Smooth muscle cell (in vitro differentiated cells): ENCODE measurements around the gene THRAP3. TPM values are rescaled to one million over a fixed set of nuclear protein-coding genes. Genes with fewer than 3 reads are reported as not detected.
"Not testable (repeated sequence)": the region's sequence is repeated elsewhere in the genome, so short reads cannot be mapped to it uniquely, and the experiment has no call there.

Source experiments
- DNase-seq: peaks from one replicate; lab custom pipeline; 2025; ENCODE audit not compliant: unreplicated experiment; lab: John Stamatoyannopoulos, UW
- H2AFZ ChIP-seq: fragments of 200-600 bp; sonication (generic); 2 replicates; pipeline ENCODE4 v1.6.0; 2016; ENCODE audit warnings: antibody characterized with exemption, low read depth, mild to moderate bottlenecking
- H3F3A ChIP-seq: fragments of 200-600 bp; sonication (generic); 2 replicates; pipeline ENCODE4 v1.6.0; 2017; ENCODE audit warnings: antibody characterized with exemption, low read depth
- H3K27ac ChIP-seq: fragments of 200-600 bp; sonication (generic); 2 replicates; pipeline ENCODE4 v1.5.1; 2016; ENCODE audit warnings: low read depth, mild to moderate bottlenecking
- H3K27me3 ChIP-seq: fragments of 200-600 bp; sonication (generic); 2 replicates; pipeline ENCODE4 v1.6.1; 2016; ENCODE audit warnings: low read depth, mild to moderate bottlenecking
- H3K36me3 ChIP-seq: fragments of 200-600 bp; sonication (generic); 2 replicates; pipeline ENCODE4 v1.5.1; 2016; ENCODE audit warnings: low read depth
- H3K4me1 ChIP-seq: fragments of 200-600 bp; sonication (generic); 2 replicates; pipeline ENCODE4 v1.5.1; 2016; ENCODE audit warnings: low read depth
- H3K4me2 ChIP-seq: fragments of 200-600 bp; sonication (generic); 2 replicates; pipeline ENCODE4 v1.6.0; 2016; ENCODE audit warnings: mild to moderate bottlenecking
- H3K4me3 ChIP-seq: fragments of 200-600 bp; sonication (generic); 2 replicates; pipeline ENCODE4 v1.5.1; 2016; ENCODE audit warnings: mild to moderate bottlenecking
- H3K79me2 ChIP-seq: fragments of 200-600 bp; sonication (generic); 2 replicates; pipeline ENCODE4 v1.6.0; 2016; ENCODE audit warnings: low read depth, mild to moderate bottlenecking
- H3K9ac ChIP-seq: fragments of 200-600 bp; sonication (generic); 2 replicates; pipeline ENCODE4 v1.6.0; 2016; ENCODE audit warnings: low read depth
- H3K9me3 ChIP-seq: fragments of 200-600 bp; sonication (generic); replicated peaks from 2 replicates; pipeline ENCODE4 v1.5.1; 2016; ENCODE audit warnings: low read depth
- H4K20me1 ChIP-seq: fragments of 200-600 bp; sonication (generic); 2 replicates; pipeline ENCODE4 v1.6.0; 2016; ENCODE audit warnings: low read depth
- CTCF ChIP-seq: fragments of 200-600 bp; sonication (generic); IDR thresholded peaks from 2 replicates; pipeline ENCODE4 v1.5.1; 2017; ENCODE audit warnings: borderline replicate concordance, mild to moderate bottlenecking, antibody characterized with exemption; ENCODE audit not compliant: insufficient read depth, poor library complexity, severe bottlenecking
- WGBS: methylation state at CpG from one replicate; pipeline ENCODE4 v1.1.7; 2016; ENCODE audit warnings: low lambda C conversion rate; 5-methylcytosine and 5-hydroxymethylcytosine counted together
- polyA plus RNA-seq: library from polyadenylated mRNA; unstranded; fragments of >200 nt; fragmentation: Nextera tagmentation; extraction: Ambion mirVana; gene quantifications from 2 replicates; pipeline ENCODE4 v1.2.1, GENCODE V29; 2016
- total RNA-seq: library from RNA; depleted of rRNA; stranded (reverse); fragments of >200 nt; gene quantifications from 2 replicates; pipeline ENCODE4 v1.2.3, GENCODE V29; 2014

THRAP3 gene
- total and polyA plus RNA-seq, 2 experiments from 2014 or later: 45.1 to 60.5 TPM

GRCh38 chr1:36211841-36212240 is 12.4 kb upstream of the THRAP3 start:
- no peak overlapping the region for H3K4me3 ChIP-seq
- no peaks in the 10 kb centered on the region for H3K9me3 ChIP-seq
- H3F3A ChIP-seq: no peaks in the 10 kb centered on the region
- no peak for DNase-seq
- no peak overlapping the region for H2AFZ ChIP-seq
- H3K79me2 ChIP-seq: no peaks in the 10 kb centered on the region
- no peaks in the 10 kb centered on the region for H3K36me3 ChIP-seq
- TF ChIP-seq CTCF: no peak
- no peak overlapping the region for H3K4me2 ChIP-seq
- H4K20me1 ChIP-seq: no peaks in the 10 kb centered on the region
- no peaks in the 10 kb centered on the region for H3K4me1 ChIP-seq
- H3K27ac ChIP-seq: no peak overlapping the region
- H3K27me3 ChIP-seq: no peaks in the 10 kb centered on the region
- WGBS: 67% methylated on average over 2 of the region's 2 CpGs
- no peak overlapping the region for H3K9ac ChIP-seq

- Histone ChIP-seq H3K4me2 (no peak overlapping the region), H3K9ac (no peak overlapping the region), H3K27ac (no peak overlapping the region), H4K20me1 (no peaks in the 10 kb centered on the region), H3F3A (no peaks in the 10 kb centered on the region), H3K36me3 (no peaks in the 10 kb centered on the region), H3K4me1 (no peaks in the 10 kb centered on the region), H3K27me3 (no peaks in the 10 kb centered on the region), H3K4me3 (no peak overlapping the region), H3K79me2 (no peaks in the 10 kb centered on the region), H2AFZ (no peak overlapping the region), H3K9me3 (no peaks in the 10 kb centered on the region)
- no peak for TF ChIP-seq CTCF
- no peak for DNase-seq
- 94% methylated on average over 2 of the region's 2 CpGs for WGBS
Measured at GRCh38 chr1:36212782-36213181, 11.5 kb upstream of the THRAP3 start.

GRCh38 chr1:36217670-36218069 is 6.6 kb upstream of the THRAP3 start:
- no peaks in the 10 kb centered on the region for H3K36me3 ChIP-seq
- H3K4me1 ChIP-seq: no peaks in the 10 kb centered on the region
- no peak overlapping the region for H3K27ac ChIP-seq
- no peak overlapping the region for H3K9ac ChIP-seq
- WGBS: 60% methylated on average over 2 of the region's 2 CpGs
- H2AFZ ChIP-seq: no peak overlapping the region
- H3K79me2 ChIP-seq: no peaks in the 10 kb centered on the region
- no peak overlapping the region for H3K4me3 ChIP-seq
- no peaks in the 10 kb centered on the region for H3K27me3 ChIP-seq
- DNase-seq: no peak
- H4K20me1 ChIP-seq: no peaks in the 10 kb centered on the region
- no peak overlapping the region for H3K4me2 ChIP-seq
- H3F3A ChIP-seq: peaks cover 3% of the 10 kb centered on the region
- no peaks in the 10 kb centered on the region for H3K9me3 ChIP-seq
- TF ChIP-seq CTCF: no peak

- not testable (repeated sequence) for H2AFZ ChIP-seq, H3K4me2 ChIP-seq, H3K36me3 ChIP-seq, DNase-seq, H3K9ac ChIP-seq, H3K9me3 ChIP-seq, H3K27ac ChIP-seq, H3K4me3 ChIP-seq, H3K27me3 ChIP-seq
- peaks cover 23% of the 10 kb centered on the region for H3K4me1 ChIP-seq
- peaks cover 24% of the 10 kb centered on the region for H4K20me1 ChIP-seq
- H3K79me2 ChIP-seq: peaks cover 26% of the 10 kb centered on the region
- peaks cover 14% of the 10 kb centered on the region for H3F3A ChIP-seq
- 99% methylated on average over 6 of the region's 7 CpGs for WGBS
Measured at GRCh38 chr1:36221901-36222300, 2.3 kb upstream of the THRAP3 start.
